Neural cell (in vitro differentiated cells): ENCODE data around the gene HDAC4. TPM values are rescaled to one million over a fixed set of nuclear protein-coding genes. Genes with fewer than 3 reads are reported as not detected.

Experiments used
- H2AFZ ChIP-seq: fragments of 200-600, 300-800 bp; sonication (generic), shearing (Covaris generic); 2 replicates; pipeline ENCODE4 v1.6.0; 2014; ENCODE audit warnings: low read depth, mild to moderate bottlenecking, antibody characterized with exemption, low read length, moderate library complexity
- H3F3A ChIP-seq: fragments of 200-600 bp; shearing (Covaris generic); 2 replicates; pipeline ENCODE4 v1.6.1; 2016; ENCODE audit warnings: mild to moderate bottlenecking, moderate library complexity, mixed read lengths, antibody characterized with exemption, low read length; ENCODE audit not compliant: insufficient read depth, poor library complexity, severe bottlenecking
- H3K27ac ChIP-seq: fragments of 200-600, 300-800 bp; sonication (generic), shearing (Covaris generic); 2 replicates; pipeline ENCODE4 v1.5.1; 2014; ENCODE audit warnings: mild to moderate bottlenecking, low read length, moderate library complexity
- H3K27me3 ChIP-seq: fragments of 300-800, 200-600 bp; sonication (generic), shearing (Covaris generic); 2 replicates; pipeline ENCODE4 v1.6.0; 2014; ENCODE audit warnings: mild to moderate bottlenecking, low read depth, low read length, moderate library complexity; ENCODE audit not compliant: insufficient read depth
- H3K36me3 ChIP-seq: fragments of 300-800, 200-600 bp; sonication (generic), shearing (Covaris generic); 2 replicates; pipeline ENCODE4 v1.5.1; 2014; ENCODE audit warnings: mild to moderate bottlenecking, antibody characterized with exemption, low read length, moderate library complexity; ENCODE audit not compliant: insufficient read depth
- H3K4me2 ChIP-seq: fragments of 300-800, 200-600 bp; sonication (generic), shearing (Covaris generic); 2 replicates; pipeline ENCODE4 v1.6.0; 2014; ENCODE audit warnings: mild to moderate bottlenecking, low read length
- H3K4me3 ChIP-seq: fragments of 300-800, 200-600 bp; sonication (generic), shearing (Covaris generic); 2 replicates; pipeline ENCODE4 v1.5.1; 2014; ENCODE audit warnings: mild to moderate bottlenecking, low read length, moderate library complexity
- H3K79me2 ChIP-seq: fragments of 200-600 bp; shearing (Covaris generic); replicated peaks from 2 replicates; pipeline ENCODE4 v1.6.0; 2014; ENCODE audit warnings: mild to moderate bottlenecking, low read length, moderate library complexity; ENCODE audit not compliant: insufficient read depth
- H3K9ac ChIP-seq: fragments of 300-800, 200-600 bp; sonication (generic), shearing (Covaris generic); 2 replicates; pipeline ENCODE4 v1.6.1; 2016; ENCODE audit warnings: mild to moderate bottlenecking, low read length, mixed read lengths
- H3K9me2 ChIP-seq: fragments of 200-600 bp; shearing (Covaris generic); 2 replicates; pipeline ENCODE4 v1.6.1; 2016; ENCODE audit warnings: mild to moderate bottlenecking, low read length, mixed read lengths; ENCODE audit not compliant: insufficient read depth
- H3K9me3 ChIP-seq: fragments of 200-600, 300-800 bp; sonication (generic), shearing (Covaris generic); 2 replicates; pipeline ENCODE4 v1.6.1; 2016; ENCODE audit warnings: mild to moderate bottlenecking, mixed run types, low read length, moderate library complexity, mixed read lengths
- H4K20me1 ChIP-seq: fragments of 200-600 bp; shearing (Covaris generic); 2 replicates; pipeline ENCODE4 v1.6.1; 2016; ENCODE audit warnings: mild to moderate bottlenecking, mixed run types; ENCODE audit not compliant: insufficient read depth
- EP300 ChIP-seq: fragments of 450-650 bp; conservative IDR thresholded peaks from 2 replicates; pipeline ENCODE4 v1.6.1; 2014; ENCODE audit warnings: antibody characterized with exemption, mild to moderate bottlenecking, moderate library complexity; ENCODE audit not compliant: poor library complexity, severe bottlenecking
- EZH2 ChIP-seq: fragments of 200-600, 300-800 bp; shearing (Covaris generic), sonication (generic); IDR thresholded peaks from 2 replicates; pipeline ENCODE4 v1.6.1; 2014; ENCODE audit warnings: antibody characterized with exemption, low read length, borderline replicate concordance, mild to moderate bottlenecking; ENCODE audit not compliant: insufficient read depth, poor library complexity, severe bottlenecking
- MXI1 ChIP-seq: fragments of 450-650 bp; conservative IDR thresholded peaks from 2 replicates; pipeline ENCODE4 v1.6.1; 2014; ENCODE audit warnings: antibody characterized with exemption, mild to moderate bottlenecking; ENCODE audit not compliant: poor library complexity, severe bottlenecking
- POLR2AphosphoS5 ChIP-seq: IDR thresholded peaks from 2 replicates; pipeline ENCODE4 v1.6.1; 2012
- RAD21 ChIP-seq: fragments of 450-650 bp; conservative IDR thresholded peaks from 2 replicates; pipeline ENCODE4 v1.6.1; 2014; ENCODE audit warnings: antibody characterized with exemption, mild to moderate bottlenecking, moderate library complexity
- SMC3 ChIP-seq: fragments of 450-650 bp; conservative IDR thresholded peaks from 2 replicates; pipeline ENCODE4 v1.6.1; 2014; ENCODE audit warnings: antibody characterized with exemption, mild to moderate bottlenecking, moderate library complexity; ENCODE audit not compliant: poor library complexity
- TAF1 ChIP-seq: IDR thresholded peaks from 2 replicates; pipeline ENCODE4 v1.6.1; 2012; ENCODE audit warnings: low read depth
- polyA plus RNA-seq: library from polyadenylated mRNA; depleted of rRNA; stranded (reverse); fragments of >200 nt; gene quantifications from 2 replicates; pipeline ENCODE4 v1.2.3, GENCODE V29; 2014
- TF ChIP-seq, protein P1 (sequence below): IDR thresholded peaks from 2 replicates; pipeline ENCODE4 v1.6.1; 2012; ENCODE audit warnings: borderline replicate concordance
- TF ChIP-seq, protein P2 (sequence below): fragments of 450-650 bp; IDR thresholded peaks from 2 replicates; pipeline ENCODE4 v1.5.1; 2014; ENCODE audit warnings: antibody characterized with exemption, mild to moderate bottlenecking, moderate library complexity; ENCODE audit not compliant: poor library complexity, severe bottlenecking

Gene HDAC4
- polyA plus RNA-seq, 1 donor from 2014 or later = 3.4 TPM

DNA sequence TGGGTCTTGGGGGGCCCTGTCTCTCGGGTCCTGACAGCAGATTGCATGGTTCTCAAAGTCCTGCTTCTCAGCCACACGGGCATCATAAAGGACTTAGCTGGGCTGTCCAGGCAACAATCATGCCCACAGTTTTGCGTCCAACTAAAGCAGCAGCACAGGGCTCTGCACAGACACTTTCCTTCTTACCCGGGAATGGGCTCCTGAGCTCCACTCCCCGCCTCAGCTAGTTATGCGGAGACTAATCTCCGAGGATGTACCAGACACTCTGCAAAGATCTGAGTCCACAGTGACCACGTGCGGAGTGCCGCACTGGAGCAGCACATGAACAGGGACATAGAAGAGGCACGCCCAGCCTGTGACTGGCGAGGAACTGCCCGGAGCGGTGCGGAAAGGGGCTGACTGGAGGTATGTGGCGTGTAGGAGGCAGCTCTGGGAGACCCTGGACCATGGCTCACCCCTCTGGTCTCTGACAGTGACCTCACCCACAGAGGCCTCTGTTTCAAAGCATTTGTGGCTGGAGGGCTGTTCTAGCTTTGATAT, 270.0 kb downstream of the HDAC4 start:
- H3K27me3 ChIP-seq = no peaks in the 10 kb centered on the region
- no peaks in the 10 kb centered on the region for H3K9me3 ChIP-seq
- no peak overlapping the region for H3K4me2 ChIP-seq
- H3K36me3 ChIP-seq = no peaks in the 10 kb centered on the region
- no peaks in the 10 kb centered on the region for H4K20me1 ChIP-seq
- no peaks in the 10 kb centered on the region for H3K79me2 ChIP-seq
- no peak overlapping the region for H3K27ac ChIP-seq
- H3K9ac ChIP-seq = no peak overlapping the region
- no peaks in the 10 kb centered on the region for H3K9me2 ChIP-seq
- H3F3A ChIP-seq = no peaks in the 10 kb centered on the region
- no peak for TF ChIP-seq MXI1
- TF ChIP-seq SMC3 = no peak
- TF ChIP-seq, protein P1, sequence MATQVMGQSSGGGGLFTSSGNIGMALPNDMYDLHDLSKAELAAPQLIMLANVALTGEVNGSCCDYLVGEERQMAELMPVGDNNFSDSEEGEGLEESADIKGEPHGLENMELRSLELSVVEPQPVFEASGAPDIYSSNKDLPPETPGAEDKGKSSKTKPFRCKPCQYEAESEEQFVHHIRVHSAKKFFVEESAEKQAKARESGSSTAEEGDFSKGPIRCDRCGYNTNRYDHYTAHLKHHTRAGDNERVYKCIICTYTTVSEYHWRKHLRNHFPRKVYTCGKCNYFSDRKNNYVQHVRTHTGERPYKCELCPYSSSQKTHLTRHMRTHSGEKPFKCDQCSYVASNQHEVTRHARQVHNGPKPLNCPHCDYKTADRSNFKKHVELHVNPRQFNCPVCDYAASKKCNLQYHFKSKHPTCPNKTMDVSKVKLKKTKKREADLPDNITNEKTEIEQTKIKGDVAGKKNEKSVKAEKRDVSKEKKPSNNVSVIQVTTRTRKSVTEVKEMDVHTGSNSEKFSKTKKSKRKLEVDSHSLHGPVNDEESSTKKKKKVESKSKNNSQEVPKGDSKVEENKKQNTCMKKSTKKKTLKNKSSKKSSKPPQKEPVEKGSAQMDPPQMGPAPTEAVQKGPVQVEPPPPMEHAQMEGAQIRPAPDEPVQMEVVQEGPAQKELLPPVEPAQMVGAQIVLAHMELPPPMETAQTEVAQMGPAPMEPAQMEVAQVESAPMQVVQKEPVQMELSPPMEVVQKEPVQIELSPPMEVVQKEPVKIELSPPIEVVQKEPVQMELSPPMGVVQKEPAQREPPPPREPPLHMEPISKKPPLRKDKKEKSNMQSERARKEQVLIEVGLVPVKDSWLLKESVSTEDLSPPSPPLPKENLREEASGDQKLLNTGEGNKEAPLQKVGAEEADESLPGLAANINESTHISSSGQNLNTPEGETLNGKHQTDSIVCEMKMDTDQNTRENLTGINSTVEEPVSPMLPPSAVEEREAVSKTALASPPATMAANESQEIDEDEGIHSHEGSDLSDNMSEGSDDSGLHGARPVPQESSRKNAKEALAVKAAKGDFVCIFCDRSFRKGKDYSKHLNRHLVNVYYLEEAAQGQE = no peak
- TF ChIP-seq EP300 = no peak
- TF ChIP-seq POLR2AphosphoS5 = no peak
- no peak for TF ChIP-seq TAF1
- TF ChIP-seq, protein P2, sequence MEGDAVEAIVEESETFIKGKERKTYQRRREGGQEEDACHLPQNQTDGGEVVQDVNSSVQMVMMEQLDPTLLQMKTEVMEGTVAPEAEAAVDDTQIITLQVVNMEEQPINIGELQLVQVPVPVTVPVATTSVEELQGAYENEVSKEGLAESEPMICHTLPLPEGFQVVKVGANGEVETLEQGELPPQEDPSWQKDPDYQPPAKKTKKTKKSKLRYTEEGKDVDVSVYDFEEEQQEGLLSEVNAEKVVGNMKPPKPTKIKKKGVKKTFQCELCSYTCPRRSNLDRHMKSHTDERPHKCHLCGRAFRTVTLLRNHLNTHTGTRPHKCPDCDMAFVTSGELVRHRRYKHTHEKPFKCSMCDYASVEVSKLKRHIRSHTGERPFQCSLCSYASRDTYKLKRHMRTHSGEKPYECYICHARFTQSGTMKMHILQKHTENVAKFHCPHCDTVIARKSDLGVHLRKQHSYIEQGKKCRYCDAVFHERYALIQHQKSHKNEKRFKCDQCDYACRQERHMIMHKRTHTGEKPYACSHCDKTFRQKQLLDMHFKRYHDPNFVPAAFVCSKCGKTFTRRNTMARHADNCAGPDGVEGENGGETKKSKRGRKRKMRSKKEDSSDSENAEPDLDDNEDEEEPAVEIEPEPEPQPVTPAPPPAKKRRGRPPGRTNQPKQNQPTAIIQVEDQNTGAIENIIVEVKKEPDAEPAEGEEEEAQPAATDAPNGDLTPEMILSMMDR = no peak
- TF ChIP-seq EZH2 = no peak
- no peak for TF ChIP-seq RAD21
- H2AFZ ChIP-seq = no peak overlapping the region
- no peak overlapping the region for H3K4me3 ChIP-seq

DNA sequence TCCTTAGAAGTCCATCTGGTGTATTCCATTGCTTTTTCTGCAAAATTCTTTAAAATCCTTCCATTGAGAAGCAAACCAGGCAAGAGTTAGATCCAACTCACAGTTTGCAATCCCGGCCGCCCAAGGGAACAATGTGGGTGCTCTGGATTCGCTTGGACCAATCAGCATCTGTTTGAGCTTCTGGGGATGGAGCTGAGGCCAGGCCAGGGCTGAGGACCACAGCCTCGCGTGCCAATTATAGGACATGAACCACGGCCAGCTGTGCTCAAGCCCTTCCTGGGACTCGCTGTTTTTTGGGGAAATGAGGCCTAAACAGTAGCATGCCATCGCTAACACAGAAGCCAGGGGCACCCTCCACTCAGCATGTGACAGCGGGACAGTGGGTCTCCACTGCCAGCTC, 270.8 kb downstream of the HDAC4 start:
- no peaks in the 10 kb centered on the region for H3K27me3 ChIP-seq
- H3K36me3 ChIP-seq = no peaks in the 10 kb centered on the region
- no peak overlapping the region for H3K9ac ChIP-seq
- H4K20me1 ChIP-seq = no peaks in the 10 kb centered on the region
- no peaks in the 10 kb centered on the region for H3F3A ChIP-seq
- H3K4me3 ChIP-seq = no peak overlapping the region
- H3K9me3 ChIP-seq = no peaks in the 10 kb centered on the region
- H3K4me2 ChIP-seq = no peak overlapping the region
- H2AFZ ChIP-seq = no peak overlapping the region
- TF ChIP-seq, protein P2 = no peak
- TF ChIP-seq MXI1 = no peak
- TF ChIP-seq EP300 = no peak
- no peak for TF ChIP-seq RAD21
- no peaks in the 10 kb centered on the region for H3K79me2 ChIP-seq
- H3K9me2 ChIP-seq = no peaks in the 10 kb centered on the region
- H3K27ac ChIP-seq = no peak overlapping the region
